ENCODE measurements around the gene ENTPD8. TPM values are rescaled to one million over a fixed set of nuclear protein-coding genes. Genes with fewer than 3 reads are reported as not detected.

The ENTPD8 gene
- total and polyA plus RNA-seq, 4 donors = 0.08 to 0.45 (median 0.21) TPM

GRCh38 chr9:137482094-137482781 is 41.1 kb upstream of the ENTPD8 start:
- Histone ChIP-seq H3K9ac (ENCODE audit: insufficient read depth in 1 of 2, low read length in 2 of 2) (no peak overlapping the region), H3K27me3 (ENCODE audit: control insufficient read depth in 3 of 3, insufficient read depth in 3 of 3, low read length in 2 of 3) (no peaks in the 10 kb centered on the region), H3K9me3 (ENCODE audit: control insufficient read depth in 4 of 4, insufficient read depth in 3 of 4, low read length in 3 of 4) (no peaks in the 10 kb centered on the region), H3K4me3 (no peak overlapping the region), H3K4me1 (ENCODE audit: control insufficient read depth in 5 of 5, insufficient read depth in 5 of 5, low read length in 5 of 5) (peaks cover 0 to 4% (median 0%) of the 10 kb centered on the region in 5 donors), H3K36me3 (ENCODE audit: control insufficient read depth in 4 of 4, insufficient read depth in 4 of 4, low read length in 4 of 4) (no peaks in the 10 kb centered on the region), H3K27ac (ENCODE audit: low read depth in 1 of 2, low read length in 1 of 2) (no peak overlapping the region)
- peak; percentile 25 for ATAC-seq (ENCODE audit: insufficient read depth, low FRiP score)
- no peak for TF ChIP-seq CTCF (IDR thresholded peaks at IDR 0.05; ENCODE audit: control extremely low read depth, extremely low read depth)
- 59 to 75% methylated on average over 26 of the region's 26 CpGs for WGBS, 2 donors
- DNase-seq = no peak

- peaks cover 0 to 3% (median 0%) of the 10 kb centered on the region in 5 donors for H3K4me1 ChIP-seq (ENCODE audit: control insufficient read depth in 5 of 5, insufficient read depth in 5 of 5, low read length in 5 of 5)
- no peak overlapping the region for H3K4me3 ChIP-seq
- TF ChIP-seq CTCF (IDR thresholded peaks at IDR 0.05; ENCODE audit: control extremely low read depth, extremely low read depth) = no peak
- ATAC-seq (ENCODE audit: insufficient read depth, low FRiP score) (no peak), DNase-seq (no peak)
- H3K27ac ChIP-seq (ENCODE audit: low read depth in 1 of 2, low read length in 1 of 2) = no peak overlapping the region
- H3K9me3 ChIP-seq (ENCODE audit: control insufficient read depth in 4 of 4, insufficient read depth in 3 of 4, low read length in 3 of 4) = peaks cover 0 to 4% (median 2%) of the 10 kb centered on the region in 4 donors
- WGBS, 2 donors = 93 to 94% methylated on average over 38 of the region's 38 CpGs
- H3K27me3 ChIP-seq (ENCODE audit: control insufficient read depth in 3 of 3, insufficient read depth in 3 of 3, low read length in 2 of 3) = no peaks in the 10 kb centered on the region
- no peak overlapping the region for H3K9ac ChIP-seq (ENCODE audit: insufficient read depth in 1 of 2, low read length in 2 of 2)
- no peaks in the 10 kb centered on the region for H3K36me3 ChIP-seq (ENCODE audit: control insufficient read depth in 4 of 4, insufficient read depth in 4 of 4, low read length in 4 of 4)
These were observed 39.8 kb upstream of the ENTPD8 start for GRCh38 chr9:137480686-137481683.

GRCh38 chr9:137479892-137480685 is 38.9 kb upstream of the ENTPD8 start:
- WGBS, 2 donors = 89 to 90% methylated on average over 32 of the region's 32 CpGs
- DNase-seq = no peak
- H3K9me3 ChIP-seq (ENCODE audit: control insufficient read depth in 4 of 4, insufficient read depth in 3 of 4, low read length in 3 of 4) = peaks cover 0 to 9% (median 3%) of the 10 kb centered on the region in 4 donors
- H3K9ac ChIP-seq (ENCODE audit: insufficient read depth in 1 of 2, low read length in 2 of 2) = no peak overlapping the region
- no peaks in the 10 kb centered on the region for H3K27me3 ChIP-seq (ENCODE audit: control insufficient read depth in 3 of 3, insufficient read depth in 3 of 3, low read length in 2 of 3)
- ATAC-seq (ENCODE audit: insufficient read depth, low FRiP score) = no peak
- no peak overlapping the region for H3K4me3 ChIP-seq
- TF ChIP-seq CTCF (IDR thresholded peaks at IDR 0.05; ENCODE audit: control extremely low read depth, extremely low read depth) = no peak
- H3K4me1 ChIP-seq (ENCODE audit: control insufficient read depth in 5 of 5, insufficient read depth in 5 of 5, low read length in 5 of 5) = peaks cover 0 to 3% (median 0%) of the 10 kb centered on the region in 5 donors
- H3K27ac ChIP-seq (ENCODE audit: low read depth in 1 of 2, low read length in 1 of 2) = no peak overlapping the region
- no peaks in the 10 kb centered on the region for H3K36me3 ChIP-seq (ENCODE audit: control insufficient read depth in 4 of 4, insufficient read depth in 4 of 4, low read length in 4 of 4)

Data from lung (tissue), 12 donors.